Panc1 (cell line): ENCODE results near the gene KCNAB1. TPM values are rescaled to one million over a fixed set of nuclear protein-coding genes. Genes with fewer than 3 reads are reported as not detected.

Source experiments
- ATAC-seq: fragments of 200-7000 bp; cut with Tn5 transposase; 2 replicates; pipeline ENCODE4 v1.9.1; 2020; ENCODE audit warnings: mild to moderate bottlenecking, moderate library complexity
- BruUV-seq: library from RNA; stranded (reverse); fragments of 400-500 nt; replicated peaks from 2 replicates; lab custom pipeline; 2021; lab: Mats Ljungman, UMichigan
- CTCF ChIA-PET: fragments of 300-600 bp; sonication (Branson Sonifier 250); formaldehyde crosslinking; loops from one replicate; lab custom pipeline; 2022; ENCODE audit warnings: antibody characterized with exemption; lab: Charles Lee
- POLR2A ChIA-PET: fragments of 300-600 bp; sonication (Branson Sonifier 250); formaldehyde crosslinking; loops from one replicate; lab custom pipeline; 2022; ENCODE audit warnings: antibody characterized with exemption; lab: Charles Lee
- DNase-seq: peaks from one replicate; pipeline ENCODE4 v3.0.0-alpha.2; 2010; ENCODE audit warnings: low read depth, low spot score
- H3K27ac ChIP-seq: 2 replicates; pipeline ENCODE4 v1.5.1; 2011; ENCODE audit warnings: mild to moderate bottlenecking, low read length, inconsistent platforms
- H3K27me3 ChIP-seq: fragments of 200-500 bp; sonication (Bioruptor generic); 2 replicates; pipeline ENCODE4 v1.6.0; 2014; ENCODE audit warnings: low read length, inconsistent platforms; ENCODE audit not compliant: control insufficient read depth, insufficient read depth
- H3K36me3 ChIP-seq: fragments of 200-500 bp; sonication (Bioruptor generic); 2 replicates; pipeline ENCODE4 v1.5.1; 2014; ENCODE audit warnings: inconsistent platforms, mild to moderate bottlenecking, low read length, moderate library complexity; ENCODE audit not compliant: control insufficient read depth, insufficient read depth
- H3K4me1 ChIP-seq: 2 replicates; pipeline ENCODE4 v1.5.1; 2011; ENCODE audit warnings: inconsistent platforms, mild to moderate bottlenecking, low read length, moderate library complexity; ENCODE audit not compliant: control insufficient read depth, insufficient read depth
- H3K4me3 ChIP-seq, 2 experiments: 2 replicates each; pipeline ENCODE4 v1.5.1; 2011 to 2012; ENCODE audit warnings: low read depth in 2 of 2, low read length in 2 of 2, mild to moderate bottlenecking in 2 of 2, inconsistent platforms in 1 of 2, moderate library complexity in 1 of 2
- H3K9me3 ChIP-seq: fragments of 200-500 bp; sonication (Bioruptor generic); 2 replicates; pipeline ENCODE4 v1.5.1; 2014; ENCODE audit warnings: low read depth, mild to moderate bottlenecking, inconsistent platforms, low read length, moderate library complexity; ENCODE audit not compliant: control insufficient read depth, insufficient read depth
- CTCF ChIP-seq: fragments of 450-650 bp; IDR thresholded peaks from 2 replicates; pipeline ENCODE4 v1.5.1; 2017; ENCODE audit warnings: mild to moderate bottlenecking
- POLR2AphosphoS5 ChIP-seq: IDR thresholded peaks from 2 replicates; pipeline ENCODE4 v1.6.1; 2012; ENCODE audit warnings: mild to moderate bottlenecking, low read depth, low read length, moderate library complexity
- REST ChIP-seq, 2 experiments: IDR thresholded peaks; 2 replicates each; pipeline ENCODE4 v1.6.1; 2011 to 2012; ENCODE audit warnings: low read depth in 2 of 2, control low read depth in 1 of 2, low read length in 1 of 2, mild to moderate bottlenecking in 1 of 2, moderate library complexity in 1 of 2; ENCODE audit not compliant: insufficient read depth in 1 of 2
- SIN3A ChIP-seq: IDR thresholded peaks from 2 replicates; pipeline ENCODE4 v1.6.1; 2012; ENCODE audit warnings: low read depth, mild to moderate bottlenecking, low read length, moderate library complexity, borderline replicate concordance; ENCODE audit not compliant: insufficient read depth
- TCF7L2 ChIP-seq: IDR thresholded peaks from 2 replicates; pipeline ENCODE4 v1.6.1; 2011; ENCODE audit warnings: mild to moderate bottlenecking, low read depth, low read length, inconsistent platforms
- in situ Hi-C: cut with HindIII; loops from 2 replicates; pipeline ENCODE4 v1.10.0; 2016; ENCODE audit warnings: low sequenced_read_pairs, low pct_unique_long_range_greater_than_20kb
- intact Hi-C: fragments of 100-400 bp; cut with micrococcal nuclease; formaldehyde crosslinking; loops from one replicate; pipeline ENCODE4 v1.10.0; 2022; ENCODE audit not compliant: unreplicated experiment
- total RNA-seq: library from RNA; stranded (reverse); gene quantifications from one replicate; pipeline ENCODE4 v1.2.1, GENCODE V29; 2021; ENCODE audit not compliant: unreplicated experiment

The KCNAB1 gene
- total RNA-seq, 1 experiment from 2014 or later = not detected

DNA sequence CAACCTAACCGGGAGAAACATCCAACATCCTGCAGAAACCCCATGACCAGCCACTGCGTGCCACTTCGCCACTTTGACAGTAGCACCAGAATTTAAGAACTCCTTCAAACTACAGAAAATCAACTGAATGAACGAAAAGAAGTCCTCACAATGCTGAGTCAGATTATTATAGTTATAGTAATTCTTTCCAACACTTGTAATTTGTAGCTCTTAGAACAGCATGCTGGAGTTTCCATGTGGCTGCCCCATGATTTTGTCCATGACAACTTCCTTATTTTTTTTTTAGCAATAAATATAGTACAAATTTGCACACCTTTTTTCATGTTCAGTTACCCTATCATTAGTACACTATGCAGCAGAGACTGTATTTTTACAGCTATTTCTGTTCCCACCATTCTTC lies 460.7 kb downstream of the KCNAB1 start:
- ChIA-PET CTCF (no interaction called here), POLR2A (no interaction called here)
- Histone ChIP-seq H3K4me3 (no peak overlapping the region), H3K4me1 (no peaks in the 10 kb centered on the region), H3K27ac (no peak overlapping the region), H3K27me3 (peaks cover 6% of the 10 kb centered on the region; the same call in 1 of the 2 replicates), H3K9me3 (no peaks in the 10 kb centered on the region), H3K36me3 (no peaks in the 10 kb centered on the region; the same call in 1 of the 2 replicates)
- TF ChIP-seq REST (IDR thresholded peaks at IDR 0.05; ENCODE audit: insufficient read depth in 1 of 2, low read depth in 2 of 2, low read length in 1 of 2) (no peak), TCF7L2 (no peak), SIN3A (no peak), POLR2AphosphoS5 (no peak), CTCF (no peak)
- intact Hi-C loops = no loop called here
- no peak for DNase-seq
- in situ Hi-C loops = no loop called here
- no peak for ATAC-seq
- no TSS peak for BruUV-seq

- no peak for ATAC-seq
- H3K9me3 ChIP-seq = no peaks in the 10 kb centered on the region
- no TSS peak for BruUV-seq
- in situ Hi-C loops (no loop called here), intact Hi-C loops (no loop called here)
- ChIA-PET POLR2A (no interaction called here), CTCF (no interaction called here)
- no peaks in the 10 kb centered on the region for H3K4me1 ChIP-seq
- H3K27me3 ChIP-seq = peaks cover 3% of the 10 kb centered on the region; the same call in 1 of the 2 replicates
- no peak for DNase-seq
- H3K27ac ChIP-seq = no peak overlapping the region
- H3K36me3 ChIP-seq = no peaks in the 10 kb centered on the region; the same call in 1 of the 2 replicates
- H3K4me3 ChIP-seq = no peak overlapping the region
- TF ChIP-seq POLR2AphosphoS5 (no peak), TCF7L2 (no peak), REST (IDR thresholded peaks at IDR 0.05; ENCODE audit: insufficient read depth in 1 of 2, low read depth in 2 of 2, low read length in 1 of 2) (no peak), CTCF (no peak), SIN3A (no peak)
These were observed 461.6 kb downstream of the KCNAB1 start for GRCh38 chr3:156581954-156582353.
